Chondrocyte (in vitro differentiated cells): ENCODE results near the gene GABRA5. TPM values are rescaled to one million over a fixed set of nuclear protein-coding genes. Genes with fewer than 3 reads are reported as not detected.

Source experiments
- DNase-seq: peaks from one replicate; pipeline ENCODE4 v3.0.0; 2021; ENCODE audit warnings: mixed read lengths, low spot score
- H3K27ac Mint-ChIP-seq: one replicate; pipeline ENCODE4 v1.8.0; 2021; ENCODE audit warnings: mild to moderate bottlenecking, moderate library complexity, mixed read lengths; ENCODE audit not compliant: unreplicated experiment
- H3K27me3 Mint-ChIP-seq: 2 replicates; pipeline ENCODE4 v1.8.0; 2021; ENCODE audit warnings: low read depth, mixed read lengths
- H3K36me3 Mint-ChIP-seq: 2 replicates; pipeline ENCODE4 v1.8.0; 2021; ENCODE audit warnings: low read depth, mixed read lengths
- H3K4me1 Mint-ChIP-seq: 2 replicates; pipeline ENCODE4 v1.8.0; 2021; ENCODE audit warnings: low read depth, mild to moderate bottlenecking, mixed read lengths
- H3K4me3 Mint-ChIP-seq: one replicate; pipeline ENCODE4 v1.8.0; 2021; ENCODE audit warnings: mild to moderate bottlenecking, moderate library complexity, mixed read lengths; ENCODE audit not compliant: unreplicated experiment
- H3K9me3 Mint-ChIP-seq: 2 replicates; pipeline ENCODE4 v1.8.0; 2021; ENCODE audit warnings: low read depth, mixed read lengths
- total RNA-seq: library from RNA; stranded (reverse); gene quantifications from 3 replicates; pipeline ENCODE4 v1.2.1, GENCODE V29; 2021
- TF ChIP-seq, protein P1 (sequence below): fragments of 200-600 bp; sonication (generic); IDR thresholded peaks from 2 replicates; pipeline ENCODE4 v1.5.0; 2021; ENCODE audit warnings: antibody characterized with exemption, mild to moderate bottlenecking, moderate library complexity

The GABRA5 gene
- total RNA-seq, 1 donor from 2014 or later: 0.30 TPM

DNA sequence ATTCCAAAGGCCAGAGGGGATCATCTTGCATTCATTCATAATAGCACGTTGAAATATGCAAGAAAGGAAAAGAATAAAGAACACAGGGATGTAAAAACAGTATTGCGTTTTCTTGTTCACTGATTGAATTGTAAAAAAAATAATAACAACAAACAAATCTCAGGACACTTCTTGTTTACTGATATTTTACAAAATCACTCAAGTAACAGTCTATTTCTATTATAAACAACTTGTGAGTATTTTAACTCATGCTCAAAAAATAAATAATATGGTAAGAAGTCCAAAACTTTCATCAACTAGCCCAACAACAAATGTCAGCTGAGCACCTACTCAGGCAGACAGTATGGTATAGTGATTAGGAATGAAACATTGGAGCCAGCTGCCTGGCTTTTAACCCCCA lies 101.9 kb downstream of the GABRA5 start:
- no peak for DNase-seq
- Mint-ChIP-seq H3K4me3 (no peak overlapping the region), H3K27me3 (peaks cover 33% of the 10 kb centered on the region), H3K36me3 (no peaks in the 10 kb centered on the region), H3K9me3 (no peaks in the 10 kb centered on the region), H3K27ac (no peak overlapping the region), H3K4me1 (peaks cover 2% of the 10 kb centered on the region)
- TF ChIP-seq, protein P1, sequence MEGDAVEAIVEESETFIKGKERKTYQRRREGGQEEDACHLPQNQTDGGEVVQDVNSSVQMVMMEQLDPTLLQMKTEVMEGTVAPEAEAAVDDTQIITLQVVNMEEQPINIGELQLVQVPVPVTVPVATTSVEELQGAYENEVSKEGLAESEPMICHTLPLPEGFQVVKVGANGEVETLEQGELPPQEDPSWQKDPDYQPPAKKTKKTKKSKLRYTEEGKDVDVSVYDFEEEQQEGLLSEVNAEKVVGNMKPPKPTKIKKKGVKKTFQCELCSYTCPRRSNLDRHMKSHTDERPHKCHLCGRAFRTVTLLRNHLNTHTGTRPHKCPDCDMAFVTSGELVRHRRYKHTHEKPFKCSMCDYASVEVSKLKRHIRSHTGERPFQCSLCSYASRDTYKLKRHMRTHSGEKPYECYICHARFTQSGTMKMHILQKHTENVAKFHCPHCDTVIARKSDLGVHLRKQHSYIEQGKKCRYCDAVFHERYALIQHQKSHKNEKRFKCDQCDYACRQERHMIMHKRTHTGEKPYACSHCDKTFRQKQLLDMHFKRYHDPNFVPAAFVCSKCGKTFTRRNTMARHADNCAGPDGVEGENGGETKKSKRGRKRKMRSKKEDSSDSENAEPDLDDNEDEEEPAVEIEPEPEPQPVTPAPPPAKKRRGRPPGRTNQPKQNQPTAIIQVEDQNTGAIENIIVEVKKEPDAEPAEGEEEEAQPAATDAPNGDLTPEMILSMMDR: no peak

DNA sequence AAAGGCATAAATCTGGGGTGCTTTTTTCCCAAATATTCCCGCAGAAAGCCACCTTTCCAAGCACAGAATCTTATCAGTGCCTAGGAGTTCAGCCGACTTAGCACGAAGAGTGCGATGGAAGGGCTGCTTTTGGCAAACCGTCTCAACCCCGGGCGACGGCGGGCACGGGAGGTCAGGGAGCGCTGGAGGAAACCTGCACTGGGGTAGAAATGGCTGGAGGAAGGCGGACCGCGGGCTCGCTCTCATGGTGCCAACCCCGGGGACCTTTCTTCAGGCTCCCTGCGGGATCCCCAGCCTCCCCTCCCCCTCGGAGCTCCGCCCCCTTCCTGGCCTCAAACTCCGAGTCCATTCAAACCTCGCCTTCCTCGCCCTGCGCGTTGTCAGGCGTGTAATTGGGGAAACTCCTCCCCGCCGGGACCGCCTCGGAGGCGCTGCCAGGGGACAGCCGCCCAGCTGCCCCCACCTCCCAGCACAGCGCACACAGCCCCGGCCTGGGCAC lies 103.9 kb downstream of the GABRA5 start, which contains the start of gene GABRG3:
GABRG3 (plus strand) TSS at position 470 of the 499 bp plus-strand sequence.
- Mint-ChIP-seq H3K27ac (no peak within 1 kb of the TSS), H3K4me1 (peaks cover 2% of the 10 kb centered on the region), H3K4me3 (peak within 1 kb of the TSS; percentile 64), H3K27me3 (peaks cover 24% of the 10 kb centered on the region), H3K36me3 (no peaks in the 10 kb centered on the region), H3K9me3 (no peaks in the 10 kb centered on the region)
- TF ChIP-seq, protein P1: no peak
- DNase-seq: no peak

DNA sequence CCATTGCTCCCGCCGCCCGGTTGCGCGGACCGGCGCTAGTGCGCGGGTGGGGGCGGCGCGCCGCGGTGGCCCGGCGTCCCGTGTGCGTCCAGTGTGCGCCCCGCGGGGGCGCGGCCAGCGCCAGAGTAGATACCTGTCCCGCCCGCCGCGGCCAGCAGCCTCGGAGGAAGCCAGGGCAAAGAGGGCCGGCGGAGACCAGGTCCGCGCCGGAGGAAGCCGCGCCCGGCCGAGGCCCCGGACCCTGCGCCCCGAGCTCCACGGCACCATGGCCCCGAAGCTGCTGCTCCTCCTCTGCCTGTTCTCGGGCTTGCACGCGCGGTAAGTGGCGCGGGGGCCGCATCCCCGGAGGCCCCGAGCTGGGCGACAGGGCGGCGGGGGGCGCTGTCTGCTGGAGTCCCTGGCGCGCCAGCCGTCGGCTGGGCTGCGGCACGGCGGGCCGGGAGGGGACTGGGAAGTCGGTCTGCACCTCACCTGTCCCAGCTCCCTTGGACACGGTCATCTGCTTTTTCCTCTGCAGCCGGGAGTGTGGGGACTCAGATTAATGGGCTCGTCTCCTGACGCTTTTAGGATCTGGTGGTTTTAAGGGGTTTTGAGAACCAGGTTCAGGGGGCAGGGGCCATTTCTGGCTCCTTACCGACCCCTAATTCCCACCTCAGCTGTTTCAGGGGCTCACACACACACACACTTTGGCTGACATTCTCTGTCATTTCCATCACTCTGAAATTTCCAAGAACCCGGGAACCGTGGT lies 104.6 kb downstream of the GABRA5 start:
- no peaks in the 10 kb centered on the region for H3K36me3 Mint-ChIP-seq
- no peak for DNase-seq
- H3K4me3 Mint-ChIP-seq: peak overlapping the region; percentile 13
- TF ChIP-seq, protein P1: peak; percentile 32
- H3K27ac Mint-ChIP-seq: no peak overlapping the region
- peaks cover 24% of the 10 kb centered on the region for H3K27me3 Mint-ChIP-seq
- H3K9me3 Mint-ChIP-seq: no peaks in the 10 kb centered on the region
- peaks cover 2% of the 10 kb centered on the region for H3K4me1 Mint-ChIP-seq

DNA sequence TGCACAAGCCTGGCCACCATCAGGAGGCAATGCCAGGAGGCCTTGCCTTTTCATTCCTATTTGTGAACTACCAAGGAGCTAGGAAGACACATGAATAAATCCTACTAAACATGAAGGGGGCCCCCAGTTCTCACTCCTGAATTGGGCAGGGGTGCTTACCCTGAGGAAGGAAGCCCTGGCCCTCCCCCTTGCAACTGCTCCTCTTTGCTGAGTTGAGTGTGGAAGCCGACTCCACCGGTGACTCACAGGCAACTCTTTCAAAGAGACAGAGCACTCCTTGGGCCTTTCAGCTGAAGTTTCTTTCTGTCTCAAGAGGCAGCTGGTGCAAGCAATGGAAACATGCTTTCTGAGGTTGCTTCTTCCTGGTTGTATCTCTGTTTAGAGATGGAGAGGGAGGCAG lies 105.8 kb downstream of the GABRA5 start:
- no peak overlapping the region for H3K4me3 Mint-ChIP-seq
- TF ChIP-seq, protein P1: no peak
- H3K27me3 Mint-ChIP-seq: peaks cover 24% of the 10 kb centered on the region
- no peaks in the 10 kb centered on the region for H3K9me3 Mint-ChIP-seq
- H3K4me1 Mint-ChIP-seq: peaks cover 2% of the 10 kb centered on the region
- no peaks in the 10 kb centered on the region for H3K36me3 Mint-ChIP-seq
- DNase-seq: no peak
- H3K27ac Mint-ChIP-seq: no peak overlapping the region

DNA sequence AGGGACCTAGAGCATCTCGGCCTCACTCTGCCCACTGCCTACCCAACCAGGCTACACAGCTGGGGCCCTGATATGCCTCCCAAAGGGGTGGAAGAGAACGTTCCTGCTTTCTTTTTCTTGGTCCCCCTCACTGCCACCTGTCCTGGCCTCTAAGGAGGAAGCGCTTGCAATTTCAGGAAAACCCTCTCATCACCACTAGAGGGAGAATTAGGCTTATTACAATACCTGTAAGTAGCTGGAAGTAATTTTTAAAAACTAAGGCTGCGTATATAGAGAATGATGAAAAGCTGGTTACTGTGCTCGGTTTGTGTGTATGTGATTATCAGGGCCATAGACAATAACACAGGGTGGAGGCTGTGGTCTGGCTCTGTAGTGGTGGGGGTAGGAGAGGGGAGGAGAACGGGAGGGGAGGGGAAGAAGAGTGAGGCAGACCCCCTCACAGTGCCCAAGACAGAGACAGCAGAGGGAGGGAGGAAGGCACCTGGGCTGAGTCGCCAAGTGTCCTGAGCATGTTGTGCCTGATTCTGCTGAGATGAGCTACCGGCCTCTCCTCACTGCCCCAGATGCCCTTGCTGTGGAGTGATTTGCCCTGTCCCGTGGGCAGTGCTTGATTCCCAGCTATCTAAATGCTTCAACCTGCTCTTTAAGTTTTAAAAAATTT lies 107.4 kb downstream of the GABRA5 start:
- no peak for DNase-seq
- Mint-ChIP-seq H3K4me3 (no peak overlapping the region), H3K27me3 (peaks cover 27% of the 10 kb centered on the region), H3K4me1 (peaks cover 2% of the 10 kb centered on the region), H3K9me3 (no peaks in the 10 kb centered on the region), H3K36me3 (no peaks in the 10 kb centered on the region), H3K27ac (no peak overlapping the region)
- TF ChIP-seq, protein P1: peak; percentile 77
